ENCODE results near the gene PHOX2B.

Gene PHOX2B

DNA sequence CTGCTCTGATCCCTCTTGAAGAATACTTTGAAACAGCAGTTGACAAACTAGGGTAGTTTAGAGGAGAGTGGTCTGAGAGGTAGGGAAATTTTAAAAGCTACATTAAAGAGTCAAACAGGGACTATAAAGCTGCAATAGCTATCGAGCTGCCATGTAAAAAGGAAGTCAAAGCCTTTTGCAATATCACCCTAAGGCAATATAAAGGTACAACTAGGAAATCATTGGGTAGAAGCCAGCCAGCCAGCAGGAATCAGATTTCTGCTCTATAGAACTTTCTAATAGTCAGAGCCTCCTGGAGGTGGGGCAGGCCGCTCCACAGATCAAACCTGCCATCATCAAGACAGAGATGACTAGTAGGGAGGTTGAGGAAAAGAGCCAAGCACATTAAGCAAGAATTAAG lies 15.2 kb upstream of the PHOX2B start:
- DNase-seq (ENCODE audit: low read depth in 1 of 2, low spot score in 1 of 2), result no peak

DNA sequence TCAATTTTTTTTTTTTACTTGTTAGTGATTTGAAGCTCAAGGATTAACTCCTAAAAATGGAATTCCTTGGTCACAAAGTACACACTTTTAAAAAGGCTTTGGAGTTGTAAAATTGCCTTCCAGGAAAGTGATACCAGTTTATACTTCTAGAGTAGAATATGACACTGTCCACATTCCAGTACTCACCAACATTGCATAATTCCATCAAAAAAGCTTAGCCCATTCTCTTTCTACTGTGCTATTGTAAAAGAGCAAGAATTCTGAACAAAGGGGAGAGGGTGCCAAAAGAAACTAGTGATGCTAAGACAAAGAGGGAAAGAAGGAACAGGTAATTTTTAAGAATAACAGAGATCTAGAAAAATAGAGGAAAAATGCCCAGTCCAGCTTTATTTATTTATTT lies 10.4 kb upstream of the PHOX2B start:
- Histone ChIP-seq H3K4me3 (replicated peaks; ENCODE audit: insufficient read depth, low read length) (no peak overlapping the region), H3K27ac (replicated peaks) (no peak overlapping the region), H3K27me3 (ENCODE audit: insufficient read depth, poor library complexity, severe bottlenecking) (peaks cover 12% of the 10 kb centered on the region)
- TF ChIP-seq SPI1 (IDR thresholded peaks at IDR 0.05; ENCODE audit: borderline replicate concordance, low read depth) (no peak), GABPA (IDR thresholded peaks at IDR 0.05; ENCODE audit: low read depth) (no peak), POLR2AphosphoS5 (IDR thresholded peaks at IDR 0.05; ENCODE audit: low read depth) (no peak)
- TF ChIP-seq, protein P1, sequence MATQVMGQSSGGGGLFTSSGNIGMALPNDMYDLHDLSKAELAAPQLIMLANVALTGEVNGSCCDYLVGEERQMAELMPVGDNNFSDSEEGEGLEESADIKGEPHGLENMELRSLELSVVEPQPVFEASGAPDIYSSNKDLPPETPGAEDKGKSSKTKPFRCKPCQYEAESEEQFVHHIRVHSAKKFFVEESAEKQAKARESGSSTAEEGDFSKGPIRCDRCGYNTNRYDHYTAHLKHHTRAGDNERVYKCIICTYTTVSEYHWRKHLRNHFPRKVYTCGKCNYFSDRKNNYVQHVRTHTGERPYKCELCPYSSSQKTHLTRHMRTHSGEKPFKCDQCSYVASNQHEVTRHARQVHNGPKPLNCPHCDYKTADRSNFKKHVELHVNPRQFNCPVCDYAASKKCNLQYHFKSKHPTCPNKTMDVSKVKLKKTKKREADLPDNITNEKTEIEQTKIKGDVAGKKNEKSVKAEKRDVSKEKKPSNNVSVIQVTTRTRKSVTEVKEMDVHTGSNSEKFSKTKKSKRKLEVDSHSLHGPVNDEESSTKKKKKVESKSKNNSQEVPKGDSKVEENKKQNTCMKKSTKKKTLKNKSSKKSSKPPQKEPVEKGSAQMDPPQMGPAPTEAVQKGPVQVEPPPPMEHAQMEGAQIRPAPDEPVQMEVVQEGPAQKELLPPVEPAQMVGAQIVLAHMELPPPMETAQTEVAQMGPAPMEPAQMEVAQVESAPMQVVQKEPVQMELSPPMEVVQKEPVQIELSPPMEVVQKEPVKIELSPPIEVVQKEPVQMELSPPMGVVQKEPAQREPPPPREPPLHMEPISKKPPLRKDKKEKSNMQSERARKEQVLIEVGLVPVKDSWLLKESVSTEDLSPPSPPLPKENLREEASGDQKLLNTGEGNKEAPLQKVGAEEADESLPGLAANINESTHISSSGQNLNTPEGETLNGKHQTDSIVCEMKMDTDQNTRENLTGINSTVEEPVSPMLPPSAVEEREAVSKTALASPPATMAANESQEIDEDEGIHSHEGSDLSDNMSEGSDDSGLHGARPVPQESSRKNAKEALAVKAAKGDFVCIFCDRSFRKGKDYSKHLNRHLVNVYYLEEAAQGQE (IDR thresholded peaks at IDR 0.05; ENCODE audit: insufficient replicate concordance, low read depth), result no peak
- TF ChIP-seq, protein P2, sequence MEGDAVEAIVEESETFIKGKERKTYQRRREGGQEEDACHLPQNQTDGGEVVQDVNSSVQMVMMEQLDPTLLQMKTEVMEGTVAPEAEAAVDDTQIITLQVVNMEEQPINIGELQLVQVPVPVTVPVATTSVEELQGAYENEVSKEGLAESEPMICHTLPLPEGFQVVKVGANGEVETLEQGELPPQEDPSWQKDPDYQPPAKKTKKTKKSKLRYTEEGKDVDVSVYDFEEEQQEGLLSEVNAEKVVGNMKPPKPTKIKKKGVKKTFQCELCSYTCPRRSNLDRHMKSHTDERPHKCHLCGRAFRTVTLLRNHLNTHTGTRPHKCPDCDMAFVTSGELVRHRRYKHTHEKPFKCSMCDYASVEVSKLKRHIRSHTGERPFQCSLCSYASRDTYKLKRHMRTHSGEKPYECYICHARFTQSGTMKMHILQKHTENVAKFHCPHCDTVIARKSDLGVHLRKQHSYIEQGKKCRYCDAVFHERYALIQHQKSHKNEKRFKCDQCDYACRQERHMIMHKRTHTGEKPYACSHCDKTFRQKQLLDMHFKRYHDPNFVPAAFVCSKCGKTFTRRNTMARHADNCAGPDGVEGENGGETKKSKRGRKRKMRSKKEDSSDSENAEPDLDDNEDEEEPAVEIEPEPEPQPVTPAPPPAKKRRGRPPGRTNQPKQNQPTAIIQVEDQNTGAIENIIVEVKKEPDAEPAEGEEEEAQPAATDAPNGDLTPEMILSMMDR (IDR thresholded peaks at IDR 0.05; ENCODE audit: insufficient read depth, low read length), result no peak
- no peak for DNase-seq (ENCODE audit: low read depth in 1 of 2, low spot score in 1 of 2)

More for the DNA sequence above, 15.2 kb upstream of the PHOX2B start:
- Histone ChIP-seq H3K27ac (replicated peaks) (no peak overlapping the region), H3K4me3 (replicated peaks; ENCODE audit: insufficient read depth, low read length) (no peak overlapping the region), H3K27me3 (ENCODE audit: insufficient read depth, poor library complexity, severe bottlenecking) (peaks cover 2% of the 10 kb centered on the region)
- TF ChIP-seq, protein P1 (IDR thresholded peaks at IDR 0.05; ENCODE audit: insufficient replicate concordance, low read depth), result no peak
- TF ChIP-seq SPI1 (IDR thresholded peaks at IDR 0.05; ENCODE audit: borderline replicate concordance, low read depth), result no peak
- TF ChIP-seq GABPA (IDR thresholded peaks at IDR 0.05; ENCODE audit: low read depth), result no peak

DNA sequence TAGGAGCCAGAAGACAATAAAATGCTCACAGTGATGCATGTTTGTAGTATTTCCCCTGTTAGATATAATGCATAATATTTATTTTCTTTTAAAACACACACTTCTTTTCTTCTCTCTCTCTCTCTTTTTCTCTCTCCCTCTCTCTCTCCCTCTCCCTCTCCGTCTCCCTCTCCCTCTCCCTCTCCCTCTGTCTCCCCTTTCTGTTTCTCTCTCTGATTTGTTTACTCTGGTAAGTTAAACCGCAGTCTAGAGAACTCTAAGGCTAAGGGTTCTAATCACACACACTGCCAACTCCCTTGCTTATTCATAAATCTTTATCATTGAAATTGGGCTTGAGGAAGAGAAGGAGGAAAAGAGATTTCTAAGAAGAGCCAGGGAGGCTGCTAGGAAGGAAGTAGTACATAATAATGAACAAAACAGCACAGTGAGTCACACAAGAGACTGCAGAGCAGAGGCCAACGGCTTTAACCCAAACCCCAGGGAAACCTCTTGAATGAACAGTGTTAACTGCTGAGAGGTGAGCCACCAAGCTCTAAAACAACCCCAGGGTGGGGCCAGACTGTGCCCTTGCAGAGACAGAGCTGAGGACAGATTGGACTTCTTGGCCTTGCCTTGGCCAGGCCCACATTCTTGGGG lies 9.1 kb upstream of the PHOX2B start:
- TF ChIP-seq POLR2AphosphoS5 (IDR thresholded peaks at IDR 0.05; ENCODE audit: low read depth), result no peak
- TF ChIP-seq, protein P1 (IDR thresholded peaks at IDR 0.05; ENCODE audit: insufficient replicate concordance, low read depth), result no peak
- TF ChIP-seq, protein P2 (IDR thresholded peaks at IDR 0.05; ENCODE audit: insufficient read depth, low read length), result no peak
- TF ChIP-seq SPI1 (IDR thresholded peaks at IDR 0.05; ENCODE audit: borderline replicate concordance, low read depth), result no peak
- TF ChIP-seq GABPA (IDR thresholded peaks at IDR 0.05; ENCODE audit: low read depth), result no peak
- Histone ChIP-seq H3K27ac (replicated peaks) (no peak overlapping the region), H3K27me3 (ENCODE audit: insufficient read depth, poor library complexity, severe bottlenecking) (peaks cover 22% of the 10 kb centered on the region), H3K4me3 (replicated peaks; ENCODE audit: insufficient read depth, low read length) (no peak overlapping the region)
- DNase-seq (ENCODE audit: low read depth in 1 of 2, low spot score in 1 of 2), result no peak

Measured in HL-60 (cell line).